CD4-positive, alpha-beta T cell treated with Interleukin-21 for 1 hour (primary cell): ENCODE results near the gene RASGRP1.

Source experiments
- DNase-seq: peaks from one replicate; pipeline ENCODE4 v3.0.0-alpha.2; 2020

The RASGRP1 gene

GRCh38 chr15:38496151-38496550, 68.5 kb downstream of the RASGRP1 start:
- DNase-seq, result no peak

GRCh38 chr15:38490242-38490922, 74.2 kb downstream of the RASGRP1 start:
- no peak for DNase-seq

GRCh38 chr15:38487378-38487777, 77.2 kb downstream of the RASGRP1 start:
- no peak for DNase-seq

GRCh38 chr15:38486936-38487335, 77.7 kb downstream of the RASGRP1 start:
- peak; percentile 42 for DNase-seq

- peak; percentile 17 for DNase-seq
Observed at GRCh38 chr15:38482572-38482971, 82.0 kb downstream of the RASGRP1 start.

- no peak for DNase-seq
Observed at GRCh38 chr15:38481761-38482160, 82.9 kb downstream of the RASGRP1 start.

- no peak for DNase-seq
Observed at GRCh38 chr15:38481113-38481512, 83.5 kb downstream of the RASGRP1 start.

- no peak for DNase-seq
Observed at GRCh38 chr15:38479756-38480155, 84.9 kb downstream of the RASGRP1 start.

GRCh38 chr15:38479266-38479665, 85.3 kb downstream of the RASGRP1 start:
- DNase-seq, result no peak

GRCh38 chr15:38477637-38478036, 87.0 kb downstream of the RASGRP1 start:
- DNase-seq, result no peak

- no peak for DNase-seq
Observed at GRCh38 chr15:38476120-38476519, 88.5 kb downstream of the RASGRP1 start.

GRCh38 chr15:38475361-38475760, 89.3 kb downstream of the RASGRP1 start:
- DNase-seq, result no peak

GRCh38 chr15:38474155-38474757, 90.4 kb downstream of the RASGRP1 start:
- DNase-seq, result peak; percentile 80

GRCh38 chr15:38471974-38472373, 92.6 kb downstream of the RASGRP1 start:
- DNase-seq, result no peak

- DNase-seq, result no peak
Observed at GRCh38 chr15:38470816-38471215, 93.8 kb downstream of the RASGRP1 start.

GRCh38 chr15:38464675-38465074, 99.9 kb downstream of the RASGRP1 start:
- DNase-seq, result no peak

GRCh38 chr15:38463893-38464292, 100.7 kb downstream of the RASGRP1 start:
- no peak for DNase-seq

GRCh38 chr15:38461066-38461833, 103.4 kb downstream of the RASGRP1 start:
- DNase-seq, result no peak

GRCh38 chr15:38460543-38460942, 104.1 kb downstream of the RASGRP1 start:
- DNase-seq, result no peak

GRCh38 chr15:38459480-38459879, 105.1 kb downstream of the RASGRP1 start:
- no peak for DNase-seq

- no peak for DNase-seq
Observed at GRCh38 chr15:38458646-38459045, 106.0 kb downstream of the RASGRP1 start.

GRCh38 chr15:38455092-38455491, 109.5 kb downstream of the RASGRP1 start:
- no peak for DNase-seq

- DNase-seq, result no peak
Observed at GRCh38 chr15:38454696-38455090, 109.9 kb downstream of the RASGRP1 start.
